ENCODE results near the gene ULK4.

- TF ChIP-seq CTCF (IDR thresholded peaks at IDR 0.05; ENCODE audit: insufficient read depth, low read length) (no peak), POLR2AphosphoS5 (IDR thresholded peaks at IDR 0.05; ENCODE audit: low read depth) (no peak), GABPA (IDR thresholded peaks at IDR 0.05; ENCODE audit: low read depth) (no peak)
Measured at GRCh38 chr3:41478278-41478677, 483.6 kb downstream of the ULK4 start.
